ENCODE results near the gene RPL3. TPM values are rescaled to one million over a fixed set of nuclear protein-coding genes. Genes with fewer than 3 reads are reported as not detected.
A peak's percentile ranks its signal among the peaks of the same experiment; 100 is the strongest.

RPL3 gene
- total RNA-seq, 2 donors from 2014 or later, result 2,218 to 2,701 TPM

DNA sequence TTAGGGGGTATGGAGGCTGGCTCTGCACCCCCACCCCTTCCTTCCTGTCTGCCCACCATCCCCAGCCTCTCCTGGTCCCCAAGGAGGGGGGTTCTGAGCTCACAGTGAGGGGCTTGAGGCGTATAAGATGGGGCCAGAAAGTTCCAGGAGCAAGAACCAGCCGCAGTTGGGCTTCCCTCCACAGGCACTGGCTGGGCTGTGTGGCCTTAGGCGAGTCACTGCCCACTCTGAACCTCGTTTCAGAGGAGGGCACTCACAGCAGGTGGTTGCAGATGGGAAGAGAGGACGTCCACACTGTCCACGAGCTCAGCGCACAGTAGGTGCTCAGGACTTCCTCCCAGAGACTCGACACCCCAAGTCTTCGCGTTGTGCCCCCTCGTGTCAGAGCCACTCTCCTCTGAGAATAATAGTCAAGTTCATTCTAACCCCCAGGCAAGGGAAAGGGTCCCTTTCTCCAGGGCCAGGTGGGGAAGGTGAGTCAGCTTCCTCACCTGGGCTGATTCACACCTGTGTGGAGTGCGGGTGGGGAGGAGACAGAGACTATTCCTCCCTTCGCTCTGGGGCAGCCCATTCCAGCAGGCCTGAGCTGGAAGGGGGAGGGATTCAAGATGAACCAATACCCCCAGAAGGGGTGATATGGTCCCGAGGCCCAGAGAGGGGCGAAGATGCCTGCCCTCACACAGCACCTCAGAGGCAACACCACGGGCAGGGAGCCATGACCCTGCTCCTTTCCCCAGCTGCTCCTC is 29.3 kb downstream of the RPL3 start:
- peaks cover 5% of the 10 kb centered on the region for H3K9me3 Mint-ChIP-seq
- Histone ChIP-seq H3K9ac (ENCODE audit: extremely low read depth, low read length, poor library complexity, severe bottlenecking) (no peak overlapping the region), H3K9me3 (ENCODE audit: control insufficient read depth, low read length) (no peaks in the 10 kb centered on the region), H3K4me1 (ENCODE audit: control insufficient read depth, insufficient read depth, low read length) (no peaks in the 10 kb centered on the region), H3K27me3 (ENCODE audit: control insufficient read depth, insufficient read depth, low read length, poor library complexity, severe bottlenecking) (no peaks in the 10 kb centered on the region), H3K36me3 (ENCODE audit: control insufficient read depth, insufficient read depth, low read length) (no peaks in the 10 kb centered on the region), H3K27ac (ENCODE audit: low read depth, low read length) (no peak overlapping the region), H3K4me3 (ENCODE audit: low read length) (no peak overlapping the region)
- H3K36me3 Mint-ChIP-seq (ENCODE audit: low read depth), result no peaks in the 10 kb centered on the region
- no peak for DNase-seq
- H3K4me1 Mint-ChIP-seq, result peaks cover 16% of the 10 kb centered on the region
- no peak for TF ChIP-seq CTCF (conservative IDR thresholded peaks at IDR 0.05)
- no peak overlapping the region for H3K4me3 Mint-ChIP-seq
- 86 to 91% methylated on average over 13 to 16 of the region's 16 CpGs for WGBS, 2 experiments (ENCODE audit: insufficient coverage in 1 of 2, insufficient read length in 1 of 2)
- no peak overlapping the region for H3K27ac Mint-ChIP-seq
- peaks cover 3% of the 10 kb centered on the region for H3K27me3 Mint-ChIP-seq (ENCODE audit: insufficient read depth)

- Mint-ChIP-seq H3K27ac (no peak overlapping the region), H3K27me3 (ENCODE audit: insufficient read depth) (peaks cover 3% of the 10 kb centered on the region), H3K9me3 (peaks cover 7% of the 10 kb centered on the region), H3K36me3 (ENCODE audit: low read depth) (no peaks in the 10 kb centered on the region), H3K4me1 (peaks cover 16% of the 10 kb centered on the region), H3K4me3 (no peak overlapping the region)
- H3K36me3 ChIP-seq (ENCODE audit: control insufficient read depth, insufficient read depth, low read length), result no peaks in the 10 kb centered on the region
- peak; percentile 57 for DNase-seq
- H3K4me1 ChIP-seq (ENCODE audit: control insufficient read depth, insufficient read depth, low read length), result no peaks in the 10 kb centered on the region
- no peaks in the 10 kb centered on the region for H3K9me3 ChIP-seq (ENCODE audit: control insufficient read depth, low read length)
- no peak overlapping the region for H3K27ac ChIP-seq (ENCODE audit: low read depth, low read length)
- no peaks in the 10 kb centered on the region for H3K27me3 ChIP-seq (ENCODE audit: control insufficient read depth, insufficient read depth, low read length, poor library complexity, severe bottlenecking)
- H3K9ac ChIP-seq (ENCODE audit: extremely low read depth, low read length, poor library complexity, severe bottlenecking), result no peak overlapping the region
- WGBS, 2 experiments (ENCODE audit: insufficient coverage in 1 of 2, insufficient read length in 1 of 2), result 80 to 84% methylated on average over 6 to 14 of the region's 14 CpGs
- TF ChIP-seq CTCF (conservative IDR thresholded peaks at IDR 0.05), result no peak
- H3K4me3 ChIP-seq (ENCODE audit: low read length), result no peak overlapping the region
Measured at GRCh38 chr22:39289533-39289932, 29.9 kb downstream of the RPL3 start.

DNA sequence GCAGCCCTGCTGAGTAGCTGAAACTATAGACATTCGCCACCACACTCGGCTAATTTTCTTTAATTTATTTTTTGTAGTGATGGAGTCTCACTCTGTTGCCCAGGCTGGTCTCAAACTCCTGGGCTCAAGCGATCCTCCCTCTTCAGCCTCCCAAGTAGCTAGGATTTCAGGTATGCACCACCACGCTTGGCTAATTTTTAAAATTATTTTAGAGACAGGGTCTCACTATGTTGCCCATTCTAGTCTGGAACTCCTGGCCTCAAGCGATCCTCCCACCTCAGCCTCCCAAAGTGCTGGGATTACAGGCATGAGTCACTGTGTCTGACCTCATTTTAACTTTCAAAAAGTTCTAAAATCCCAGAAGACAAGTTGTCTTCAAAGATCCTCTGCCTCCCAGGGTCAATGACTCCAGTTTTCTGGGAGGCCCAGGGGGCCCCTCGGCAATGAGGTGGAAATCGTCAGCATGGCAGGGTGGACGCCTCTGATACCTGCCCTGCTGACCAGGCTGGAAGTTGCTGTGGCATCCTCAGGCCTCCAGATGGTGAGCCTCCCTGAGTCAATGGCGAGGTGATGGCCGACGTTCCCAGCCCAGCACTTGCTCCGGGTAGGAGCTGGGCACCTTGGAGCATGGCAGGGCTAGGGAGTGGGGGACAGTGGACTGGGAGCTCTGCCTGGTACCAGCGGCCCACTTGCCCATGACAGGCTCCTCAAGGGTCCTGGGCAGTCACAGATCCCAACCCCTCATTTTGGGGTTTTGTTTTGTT is 31.1 kb downstream of the RPL3 start:
- Histone ChIP-seq H3K4me3 (ENCODE audit: low read length) (no peak overlapping the region), H3K9me3 (ENCODE audit: control insufficient read depth, low read length) (no peaks in the 10 kb centered on the region), H3K9ac (ENCODE audit: extremely low read depth, low read length, poor library complexity, severe bottlenecking) (no peak overlapping the region), H3K4me1 (ENCODE audit: control insufficient read depth, insufficient read depth, low read length) (no peaks in the 10 kb centered on the region), H3K36me3 (ENCODE audit: control insufficient read depth, insufficient read depth, low read length) (no peaks in the 10 kb centered on the region), H3K27ac (ENCODE audit: low read depth, low read length) (no peak overlapping the region), H3K27me3 (ENCODE audit: control insufficient read depth, insufficient read depth, low read length, poor library complexity, severe bottlenecking) (no peaks in the 10 kb centered on the region)
- Mint-ChIP-seq H3K4me3 (no peak overlapping the region), H3K36me3 (ENCODE audit: low read depth) (no peaks in the 10 kb centered on the region), H3K27me3 (ENCODE audit: insufficient read depth) (peaks cover 3% of the 10 kb centered on the region), H3K27ac (no peak overlapping the region), H3K9me3 (peaks cover 7% of the 10 kb centered on the region), H3K4me1 (peaks cover 13% of the 10 kb centered on the region)
- DNase-seq, result no peak
- no peak for TF ChIP-seq CTCF (conservative IDR thresholded peaks at IDR 0.05)
- 92 to 95% methylated on average over 12 to 13 of the region's 13 CpGs for WGBS, 2 experiments (ENCODE audit: insufficient coverage in 1 of 2, insufficient read length in 1 of 2)

Measured in endodermal cell (in vitro differentiated cells).